ENCODE data around the gene PPP1R26. TPM values are rescaled to one million over a fixed set of nuclear protein-coding genes. Genes with fewer than 3 reads are reported as not detected.

The PPP1R26 gene
- total and polyA plus RNA-seq, 2 experiments from 2014 or later: 10.7 to 49.8 TPM

DNA sequence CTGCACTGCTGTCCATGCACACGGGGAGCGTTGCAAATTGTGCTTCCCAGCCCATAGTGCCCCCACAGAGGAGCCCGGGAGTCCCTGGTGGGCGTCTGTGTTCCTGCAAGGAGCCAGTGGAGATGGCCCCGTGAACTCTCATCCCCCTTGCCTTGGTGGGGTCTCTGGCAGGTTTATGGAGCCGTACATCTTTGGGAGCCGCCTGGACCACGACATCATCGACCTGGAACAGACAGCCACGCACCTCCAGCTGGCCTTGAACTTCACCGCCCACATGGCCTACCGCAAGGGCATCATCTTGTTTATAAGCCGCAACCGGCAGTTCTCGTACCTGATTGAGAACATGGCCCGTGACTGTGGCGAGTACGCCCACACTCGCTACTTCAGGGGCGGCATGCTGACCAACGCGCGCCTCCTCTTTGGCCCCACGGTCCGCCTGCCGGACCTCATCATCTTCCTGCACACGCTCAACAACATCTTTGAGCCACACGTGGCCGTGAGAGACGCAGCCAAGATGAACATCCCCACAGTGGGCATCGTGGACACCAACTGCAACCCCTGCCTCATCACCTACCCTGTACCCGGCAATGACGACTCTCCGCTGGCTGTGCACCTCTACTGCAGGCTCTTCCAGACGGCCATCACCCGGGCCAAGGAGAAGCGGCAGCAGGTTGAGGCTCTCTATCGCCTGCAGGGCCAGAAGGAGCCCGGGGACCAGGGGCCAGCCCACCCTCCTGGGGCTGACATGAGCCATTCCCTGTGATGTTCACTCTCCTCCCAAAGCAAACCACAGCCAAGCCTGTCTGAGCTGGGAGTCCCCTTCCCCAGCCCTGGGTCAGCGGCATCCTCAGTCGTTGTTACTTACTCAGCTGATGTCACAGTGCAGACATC lies 24.0 kb downstream of the PPP1R26 start (continued):
- TF ChIP-seq, protein P1, sequence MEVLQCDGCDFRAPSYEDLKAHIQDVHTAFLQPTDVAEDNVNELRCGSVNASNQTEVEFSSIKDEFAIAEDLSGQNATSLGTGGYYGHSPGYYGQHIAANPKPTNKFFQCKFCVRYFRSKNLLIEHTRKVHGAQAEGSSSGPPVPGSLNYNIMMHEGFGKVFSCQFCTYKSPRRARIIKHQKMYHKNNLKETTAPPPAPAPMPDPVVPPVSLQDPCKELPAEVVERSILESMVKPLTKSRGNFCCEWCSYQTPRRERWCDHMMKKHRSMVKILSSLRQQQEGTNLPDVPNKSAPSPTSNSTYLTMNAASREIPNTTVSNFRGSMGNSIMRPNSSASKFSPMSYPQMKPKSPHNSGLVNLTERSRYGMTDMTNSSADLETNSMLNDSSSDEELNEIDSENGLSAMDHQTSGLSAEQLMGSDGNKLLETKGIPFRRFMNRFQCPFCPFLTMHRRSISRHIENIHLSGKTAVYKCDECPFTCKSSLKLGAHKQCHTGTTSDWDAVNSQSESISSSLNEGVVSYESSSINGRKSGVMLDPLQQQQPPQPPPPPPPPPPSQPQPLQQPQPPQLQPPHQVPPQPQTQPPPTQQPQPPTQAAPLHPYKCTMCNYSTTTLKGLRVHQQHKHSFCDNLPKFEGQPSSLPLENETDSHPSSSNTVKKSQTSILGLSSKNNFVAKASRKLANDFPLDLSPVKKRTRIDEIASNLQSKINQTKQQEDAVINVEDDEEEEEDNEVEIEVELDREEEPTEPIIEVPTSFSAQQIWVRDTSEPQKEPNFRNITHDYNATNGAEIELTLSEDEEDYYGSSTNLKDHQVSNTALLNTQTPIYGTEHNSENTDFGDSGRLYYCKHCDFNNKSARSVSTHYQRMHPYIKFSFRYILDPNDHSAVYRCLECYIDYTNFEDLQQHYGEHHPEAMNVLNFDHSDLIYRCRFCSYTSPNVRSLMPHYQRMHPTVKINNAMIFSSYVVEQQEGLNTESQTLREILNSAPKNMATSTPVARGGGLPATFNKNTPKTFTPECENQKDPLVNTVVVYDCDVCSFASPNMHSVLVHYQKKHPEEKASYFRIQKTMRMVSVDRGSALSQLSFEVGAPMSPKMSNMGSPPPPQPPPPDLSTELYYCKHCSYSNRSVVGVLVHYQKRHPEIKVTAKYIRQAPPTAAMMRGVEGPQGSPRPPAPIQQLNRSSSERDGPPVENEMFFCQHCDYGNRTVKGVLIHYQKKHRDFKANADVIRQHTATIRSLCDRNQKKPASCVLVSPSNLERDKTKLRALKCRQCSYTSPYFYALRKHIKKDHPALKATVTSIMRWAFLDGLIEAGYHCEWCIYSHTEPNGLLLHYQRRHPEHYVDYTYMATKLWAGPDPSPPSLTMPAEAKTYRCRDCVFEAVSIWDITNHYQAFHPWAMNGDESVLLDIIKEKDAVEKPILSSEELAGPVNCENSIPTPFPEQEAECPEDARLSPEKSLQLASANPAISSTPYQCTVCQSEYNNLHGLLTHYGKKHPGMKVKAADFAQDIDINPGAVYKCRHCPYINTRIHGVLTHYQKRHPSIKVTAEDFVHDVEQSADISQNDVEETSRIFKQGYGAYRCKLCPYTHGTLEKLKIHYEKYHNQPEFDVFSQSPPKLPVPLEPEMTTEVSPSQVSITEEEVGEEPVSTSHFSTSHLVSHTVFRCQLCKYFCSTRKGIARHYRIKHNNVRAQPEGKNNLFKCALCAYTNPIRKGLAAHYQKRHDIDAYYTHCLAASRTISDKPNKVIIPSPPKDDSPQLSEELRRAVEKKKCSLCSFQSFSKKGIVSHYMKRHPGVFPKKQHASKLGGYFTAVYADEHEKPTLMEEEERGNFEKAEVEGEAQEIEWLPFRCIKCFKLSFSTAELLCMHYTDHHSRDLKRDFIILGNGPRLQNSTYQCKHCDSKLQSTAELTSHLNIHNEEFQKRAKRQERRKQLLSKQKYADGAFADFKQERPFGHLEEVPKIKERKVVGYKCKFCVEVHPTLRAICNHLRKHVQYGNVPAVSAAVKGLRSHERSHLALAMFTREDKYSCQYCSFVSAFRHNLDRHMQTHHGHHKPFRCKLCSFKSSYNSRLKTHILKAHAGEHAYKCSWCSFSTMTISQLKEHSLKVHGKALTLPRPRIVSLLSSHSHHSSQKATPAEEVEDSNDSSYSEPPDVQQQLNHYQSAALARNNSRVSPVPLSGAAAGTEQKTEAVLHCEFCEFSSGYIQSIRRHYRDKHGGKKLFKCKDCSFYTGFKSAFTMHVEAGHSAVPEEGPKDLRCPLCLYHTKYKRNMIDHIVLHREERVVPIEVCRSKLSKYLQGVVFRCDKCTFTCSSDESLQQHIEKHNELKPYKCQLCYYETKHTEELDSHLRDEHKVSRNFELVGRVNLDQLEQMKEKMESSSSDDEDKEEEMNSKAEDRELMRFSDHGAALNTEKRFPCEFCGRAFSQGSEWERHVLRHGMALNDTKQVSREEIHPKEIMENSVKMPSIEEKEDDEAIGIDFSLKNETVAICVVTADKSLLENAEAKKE (CRISPR knock-in tag; IDR thresholded peaks at IDR 0.05): no peak
- TF ChIP-seq NANOG (IDR thresholded peaks at IDR 0.05; ENCODE audit: borderline replicate concordance) (no peak), EZH2phosphoT487 (IDR thresholded peaks at IDR 0.05; ENCODE audit: unreplicated experiment) (no peak), POLR2AphosphoS5 (IDR thresholded peaks at IDR 0.05; ENCODE audit: low read depth) (no peak)
- TF ChIP-seq, protein P2, sequence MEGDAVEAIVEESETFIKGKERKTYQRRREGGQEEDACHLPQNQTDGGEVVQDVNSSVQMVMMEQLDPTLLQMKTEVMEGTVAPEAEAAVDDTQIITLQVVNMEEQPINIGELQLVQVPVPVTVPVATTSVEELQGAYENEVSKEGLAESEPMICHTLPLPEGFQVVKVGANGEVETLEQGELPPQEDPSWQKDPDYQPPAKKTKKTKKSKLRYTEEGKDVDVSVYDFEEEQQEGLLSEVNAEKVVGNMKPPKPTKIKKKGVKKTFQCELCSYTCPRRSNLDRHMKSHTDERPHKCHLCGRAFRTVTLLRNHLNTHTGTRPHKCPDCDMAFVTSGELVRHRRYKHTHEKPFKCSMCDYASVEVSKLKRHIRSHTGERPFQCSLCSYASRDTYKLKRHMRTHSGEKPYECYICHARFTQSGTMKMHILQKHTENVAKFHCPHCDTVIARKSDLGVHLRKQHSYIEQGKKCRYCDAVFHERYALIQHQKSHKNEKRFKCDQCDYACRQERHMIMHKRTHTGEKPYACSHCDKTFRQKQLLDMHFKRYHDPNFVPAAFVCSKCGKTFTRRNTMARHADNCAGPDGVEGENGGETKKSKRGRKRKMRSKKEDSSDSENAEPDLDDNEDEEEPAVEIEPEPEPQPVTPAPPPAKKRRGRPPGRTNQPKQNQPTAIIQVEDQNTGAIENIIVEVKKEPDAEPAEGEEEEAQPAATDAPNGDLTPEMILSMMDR (conservative IDR thresholded peaks at IDR 0.05; ENCODE audit: low read depth in 2 of 2): no peak

Data from GM23338 (cell line).